Measurements from ENCODE around the gene MYO5B. TPM values are rescaled to one million over a fixed set of nuclear protein-coding genes. Genes with fewer than 3 reads are reported as not detected.
A peak's percentile ranks its signal among the peaks of the same experiment; 100 is the strongest.

The MYO5B gene
- total and polyA plus RNA-seq, 9 of the 15 experiments (the other 6 are each of a cell fraction or from before 2014, with no cell fraction given) = 0.07 to 0.42 (median 0.28) TPM

DNA sequence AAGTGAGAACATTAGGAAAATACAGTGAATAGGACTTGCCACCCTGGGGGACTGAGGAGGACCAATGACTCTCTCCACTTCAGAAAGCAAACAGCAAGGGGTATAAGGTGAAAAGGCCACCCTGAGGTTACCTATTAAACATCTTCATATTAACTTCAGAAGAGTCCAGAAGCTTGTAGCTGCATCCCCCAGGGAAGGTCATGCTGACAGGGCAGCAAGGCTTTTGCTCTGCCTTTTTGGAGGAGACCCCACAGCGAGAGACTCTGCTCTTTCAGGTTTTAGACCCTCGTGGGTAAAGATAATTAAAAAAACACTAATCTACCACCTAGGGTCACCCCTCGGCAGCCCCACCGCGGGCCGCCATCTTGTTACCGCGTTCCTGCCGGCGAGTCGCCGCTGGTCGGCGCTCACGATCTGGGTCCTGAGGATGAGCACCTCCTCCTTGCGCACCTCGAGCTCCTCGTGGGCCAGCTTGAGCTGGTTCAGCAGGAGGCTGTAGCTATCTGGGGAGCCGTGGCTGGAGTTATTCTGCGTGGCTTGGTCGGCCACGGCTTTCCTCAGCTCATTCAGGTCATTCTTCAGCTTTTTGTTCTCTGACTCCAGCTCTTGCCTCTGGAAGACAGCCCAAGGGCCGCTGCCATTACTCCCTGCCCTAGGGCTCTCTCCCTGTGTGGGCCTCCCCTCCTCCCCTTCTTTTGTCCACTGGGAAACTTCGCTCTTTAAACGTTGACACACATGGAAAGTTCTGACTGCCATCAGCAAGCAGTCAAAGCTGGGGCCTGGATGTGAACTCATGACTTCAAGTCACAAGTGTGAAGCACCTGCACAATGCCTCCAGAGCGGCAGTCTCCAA is 331.0 kb downstream of the MYO5B start (continued):
- TF ChIP-seq, protein P1, sequence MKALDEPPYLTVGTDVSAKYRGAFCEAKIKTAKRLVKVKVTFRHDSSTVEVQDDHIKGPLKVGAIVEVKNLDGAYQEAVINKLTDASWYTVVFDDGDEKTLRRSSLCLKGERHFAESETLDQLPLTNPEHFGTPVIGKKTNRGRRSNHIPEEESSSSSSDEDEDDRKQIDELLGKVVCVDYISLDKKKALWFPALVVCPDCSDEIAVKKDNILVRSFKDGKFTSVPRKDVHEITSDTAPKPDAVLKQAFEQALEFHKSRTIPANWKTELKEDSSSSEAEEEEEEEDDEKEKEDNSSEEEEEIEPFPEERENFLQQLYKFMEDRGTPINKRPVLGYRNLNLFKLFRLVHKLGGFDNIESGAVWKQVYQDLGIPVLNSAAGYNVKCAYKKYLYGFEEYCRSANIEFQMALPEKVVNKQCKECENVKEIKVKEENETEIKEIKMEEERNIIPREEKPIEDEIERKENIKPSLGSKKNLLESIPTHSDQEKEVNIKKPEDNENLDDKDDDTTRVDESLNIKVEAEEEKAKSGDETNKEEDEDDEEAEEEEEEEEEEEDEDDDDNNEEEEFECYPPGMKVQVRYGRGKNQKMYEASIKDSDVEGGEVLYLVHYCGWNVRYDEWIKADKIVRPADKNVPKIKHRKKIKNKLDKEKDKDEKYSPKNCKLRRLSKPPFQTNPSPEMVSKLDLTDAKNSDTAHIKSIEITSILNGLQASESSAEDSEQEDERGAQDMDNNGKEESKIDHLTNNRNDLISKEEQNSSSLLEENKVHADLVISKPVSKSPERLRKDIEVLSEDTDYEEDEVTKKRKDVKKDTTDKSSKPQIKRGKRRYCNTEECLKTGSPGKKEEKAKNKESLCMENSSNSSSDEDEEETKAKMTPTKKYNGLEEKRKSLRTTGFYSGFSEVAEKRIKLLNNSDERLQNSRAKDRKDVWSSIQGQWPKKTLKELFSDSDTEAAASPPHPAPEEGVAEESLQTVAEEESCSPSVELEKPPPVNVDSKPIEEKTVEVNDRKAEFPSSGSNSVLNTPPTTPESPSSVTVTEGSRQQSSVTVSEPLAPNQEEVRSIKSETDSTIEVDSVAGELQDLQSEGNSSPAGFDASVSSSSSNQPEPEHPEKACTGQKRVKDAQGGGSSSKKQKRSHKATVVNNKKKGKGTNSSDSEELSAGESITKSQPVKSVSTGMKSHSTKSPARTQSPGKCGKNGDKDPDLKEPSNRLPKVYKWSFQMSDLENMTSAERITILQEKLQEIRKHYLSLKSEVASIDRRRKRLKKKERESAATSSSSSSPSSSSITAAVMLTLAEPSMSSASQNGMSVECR (CRISPR knock-in tag; IDR thresholded peaks at IDR 0.05) = no peak
- TF ChIP-seq, protein P2, sequence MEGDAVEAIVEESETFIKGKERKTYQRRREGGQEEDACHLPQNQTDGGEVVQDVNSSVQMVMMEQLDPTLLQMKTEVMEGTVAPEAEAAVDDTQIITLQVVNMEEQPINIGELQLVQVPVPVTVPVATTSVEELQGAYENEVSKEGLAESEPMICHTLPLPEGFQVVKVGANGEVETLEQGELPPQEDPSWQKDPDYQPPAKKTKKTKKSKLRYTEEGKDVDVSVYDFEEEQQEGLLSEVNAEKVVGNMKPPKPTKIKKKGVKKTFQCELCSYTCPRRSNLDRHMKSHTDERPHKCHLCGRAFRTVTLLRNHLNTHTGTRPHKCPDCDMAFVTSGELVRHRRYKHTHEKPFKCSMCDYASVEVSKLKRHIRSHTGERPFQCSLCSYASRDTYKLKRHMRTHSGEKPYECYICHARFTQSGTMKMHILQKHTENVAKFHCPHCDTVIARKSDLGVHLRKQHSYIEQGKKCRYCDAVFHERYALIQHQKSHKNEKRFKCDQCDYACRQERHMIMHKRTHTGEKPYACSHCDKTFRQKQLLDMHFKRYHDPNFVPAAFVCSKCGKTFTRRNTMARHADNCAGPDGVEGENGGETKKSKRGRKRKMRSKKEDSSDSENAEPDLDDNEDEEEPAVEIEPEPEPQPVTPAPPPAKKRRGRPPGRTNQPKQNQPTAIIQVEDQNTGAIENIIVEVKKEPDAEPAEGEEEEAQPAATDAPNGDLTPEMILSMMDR (IDR thresholded peaks at IDR 0.05 in 2 of 3, conservative IDR thresholded peaks at IDR 0.05 in 1 of 3; ENCODE audit: insufficient read depth in 2 of 3, low read depth in 1 of 3, low read length in 3 of 3) = peak; percentile 69 to 83 (median 77)
- TF ChIP-seq, protein P3, sequence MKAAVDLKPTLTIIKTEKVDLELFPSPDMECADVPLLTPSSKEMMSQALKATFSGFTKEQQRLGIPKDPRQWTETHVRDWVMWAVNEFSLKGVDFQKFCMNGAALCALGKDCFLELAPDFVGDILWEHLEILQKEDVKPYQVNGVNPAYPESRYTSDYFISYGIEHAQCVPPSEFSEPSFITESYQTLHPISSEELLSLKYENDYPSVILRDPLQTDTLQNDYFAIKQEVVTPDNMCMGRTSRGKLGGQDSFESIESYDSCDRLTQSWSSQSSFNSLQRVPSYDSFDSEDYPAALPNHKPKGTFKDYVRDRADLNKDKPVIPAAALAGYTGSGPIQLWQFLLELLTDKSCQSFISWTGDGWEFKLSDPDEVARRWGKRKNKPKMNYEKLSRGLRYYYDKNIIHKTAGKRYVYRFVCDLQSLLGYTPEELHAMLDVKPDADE (conservative IDR thresholded peaks at IDR 0.05; ENCODE audit: control insufficient read depth, low read depth, low read length) = no peak
- 0 out of 2 replicates have a peak, but pooled peaks have one; percentile 39 for TF ChIP-seq RBFOX2 (IDR thresholded peaks at IDR 0.05; ENCODE audit: low read depth, low read length)
- TF ChIP-seq TEAD4 (IDR thresholded peaks at IDR 0.05; ENCODE audit: low read length) = peak; percentile 23; the same call in 1 of the 2 replicates
- no peak for TF ChIP-seq TEAD4 (CRISPR knock-in tag; IDR thresholded peaks at IDR 0.05; ENCODE audit: borderline replicate concordance)
- no peak for TF ChIP-seq ZFP30 (CRISPR knock-in tag; IDR thresholded peaks at IDR 0.05; ENCODE audit: borderline replicate concordance)
- no peak for TF ChIP-seq ZNF644 (tag; IDR thresholded peaks at IDR 0.05; ENCODE audit: low read depth)
- TF ChIP-seq ZNF551 (CRISPR knock-in tag; IDR thresholded peaks at IDR 0.05) = no peak
- TF ChIP-seq KLF10 (CRISPR knock-in tag; IDR thresholded peaks at IDR 0.05) = no peak
- TF ChIP-seq SRSF1 (IDR thresholded peaks at IDR 0.05; ENCODE audit: low read depth, low read length) = no peak
- TF ChIP-seq DDX20 (tag; IDR thresholded peaks at IDR 0.05; ENCODE audit: low read depth) = no peak
